ENCODE results near the gene TFPI. TPM values are rescaled to one million over a fixed set of nuclear protein-coding genes. Genes with fewer than 3 reads are reported as not detected.

Gene TFPI
- total RNA-seq, 1 experiment from 2014 or later: 65.7 TPM

DNA sequence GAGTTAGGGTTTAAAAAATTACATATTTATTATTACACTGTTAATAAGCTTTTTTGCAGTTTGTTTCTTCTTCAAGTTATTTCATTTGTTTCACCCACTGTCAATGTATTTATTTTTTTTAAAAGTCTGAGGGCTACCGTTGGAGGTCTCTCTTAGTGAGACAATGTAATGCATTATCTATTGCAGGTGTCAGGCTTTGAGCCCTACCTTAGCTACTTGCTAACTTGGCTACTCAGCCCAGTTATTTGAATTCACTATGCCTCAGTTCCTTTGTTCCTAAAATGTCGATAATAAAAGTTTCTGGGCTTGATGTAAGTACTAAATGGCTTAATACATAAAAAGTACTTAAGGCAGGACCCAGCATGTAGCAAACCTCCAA, 458 bp upstream of the TFPI start:
- POLR2A ChIA-PET (ENCODE audit: unreplicated experiment): interaction anchor here (0.7 kb wide), 1 partner anchor 581 kb away, joined by 3 read pairs; no protein-coding TSS in a partner anchor
- BruUV-seq (replicated peaks): no TSS peak
- no peak overlapping the region for H2AFZ ChIP-seq

DNA sequence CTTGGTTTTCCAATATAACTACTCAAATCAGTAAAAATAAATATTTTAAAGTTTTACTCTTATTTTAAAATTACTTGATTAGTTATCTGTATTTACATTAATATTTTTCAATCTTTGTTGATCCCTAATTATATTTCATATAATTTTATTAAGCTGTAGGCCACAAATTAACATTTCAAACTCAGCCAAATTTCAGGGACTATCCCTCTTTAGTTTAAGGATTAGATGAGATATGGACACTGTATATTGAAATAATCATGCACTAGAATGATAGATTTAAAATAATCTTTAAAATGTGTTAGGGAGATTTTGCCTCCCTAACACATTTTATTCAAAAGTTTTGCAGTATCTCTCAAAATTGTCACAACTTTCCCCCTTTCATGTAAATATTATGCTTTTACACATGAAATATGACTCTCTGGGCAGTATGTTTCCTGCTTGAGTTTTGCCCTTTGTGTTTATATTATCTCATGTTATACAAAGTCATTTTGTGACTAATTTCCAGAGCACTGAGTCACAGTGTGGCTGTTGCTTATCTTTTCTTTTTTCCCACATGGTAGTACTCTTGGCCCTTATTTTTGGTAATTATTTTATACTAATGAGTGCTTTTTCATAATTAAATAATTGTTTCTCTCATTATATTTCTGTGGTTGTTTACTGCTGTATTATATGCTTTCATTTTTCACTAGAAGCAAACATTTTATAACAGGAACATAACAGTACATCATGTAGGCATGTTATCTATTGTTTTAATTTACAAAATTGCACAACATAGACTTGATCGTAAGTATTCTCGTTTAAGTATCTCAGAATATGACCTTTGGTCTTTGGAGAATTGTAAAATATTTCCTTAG, 1.2 kb downstream of the TFPI start:
- no peaks in the 10 kb centered on the region; the same call in 1 of the 2 replicates for H3K9me3 ChIP-seq (ENCODE audit: insufficient read depth, low read depth)
- H4K20me1 ChIP-seq (ENCODE audit: insufficient read depth): no peaks in the 10 kb centered on the region
- no peaks in the 10 kb centered on the region for H3K9me2 ChIP-seq (ENCODE audit: insufficient read depth)
- DNase-seq: no peak
- TSS peak; percentile 42 for BruUV-seq (replicated peaks)
- no peak overlapping the region for H3K4me3 ChIP-seq
- ChIA-PET CTCF (no interaction called here), POLR2A (ENCODE audit: unreplicated experiment) (no interaction called here)
- intact Hi-C loops (cut with micrococcal nuclease; ENCODE audit: unreplicated experiment): no loop called here
- H3K4me1 ChIP-seq (replicated peaks; ENCODE audit: insufficient read depth): peaks cover 9% of the 10 kb centered on the region
- no peaks in the 10 kb centered on the region for H3K36me3 ChIP-seq (ENCODE audit: low read depth)
- H2AFZ ChIP-seq: no peak overlapping the region
- no peaks in the 10 kb centered on the region for H3K27me3 ChIP-seq (ENCODE audit: insufficient read depth, low read depth)
- peak overlapping the region; percentile 46 for H3K27ac ChIP-seq
- no peaks in the 10 kb centered on the region for H3F3A ChIP-seq (ENCODE audit: insufficient read depth, low read depth)
- no peaks in the 10 kb centered on the region for H3K79me2 ChIP-seq (ENCODE audit: low read depth)
- TF ChIP-seq EZH2 (IDR thresholded peaks at IDR 0.05; ENCODE audit: low read depth): no peak
- TF ChIP-seq, protein P1, sequence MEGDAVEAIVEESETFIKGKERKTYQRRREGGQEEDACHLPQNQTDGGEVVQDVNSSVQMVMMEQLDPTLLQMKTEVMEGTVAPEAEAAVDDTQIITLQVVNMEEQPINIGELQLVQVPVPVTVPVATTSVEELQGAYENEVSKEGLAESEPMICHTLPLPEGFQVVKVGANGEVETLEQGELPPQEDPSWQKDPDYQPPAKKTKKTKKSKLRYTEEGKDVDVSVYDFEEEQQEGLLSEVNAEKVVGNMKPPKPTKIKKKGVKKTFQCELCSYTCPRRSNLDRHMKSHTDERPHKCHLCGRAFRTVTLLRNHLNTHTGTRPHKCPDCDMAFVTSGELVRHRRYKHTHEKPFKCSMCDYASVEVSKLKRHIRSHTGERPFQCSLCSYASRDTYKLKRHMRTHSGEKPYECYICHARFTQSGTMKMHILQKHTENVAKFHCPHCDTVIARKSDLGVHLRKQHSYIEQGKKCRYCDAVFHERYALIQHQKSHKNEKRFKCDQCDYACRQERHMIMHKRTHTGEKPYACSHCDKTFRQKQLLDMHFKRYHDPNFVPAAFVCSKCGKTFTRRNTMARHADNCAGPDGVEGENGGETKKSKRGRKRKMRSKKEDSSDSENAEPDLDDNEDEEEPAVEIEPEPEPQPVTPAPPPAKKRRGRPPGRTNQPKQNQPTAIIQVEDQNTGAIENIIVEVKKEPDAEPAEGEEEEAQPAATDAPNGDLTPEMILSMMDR (conservative IDR thresholded peaks at IDR 0.05): no peak
- H3K4me2 ChIP-seq: no peak overlapping the region

More for the DNA sequence above, 458 bp upstream of the TFPI start:
- Histone ChIP-seq H3K27me3 (ENCODE audit: insufficient read depth, low read depth) (no peaks in the 10 kb centered on the region), H3K4me1 (replicated peaks; ENCODE audit: insufficient read depth) (peaks cover 9% of the 10 kb centered on the region), H3F3A (ENCODE audit: insufficient read depth, low read depth) (no peaks in the 10 kb centered on the region), H3K36me3 (ENCODE audit: low read depth) (no peaks in the 10 kb centered on the region), H3K27ac (no peak overlapping the region), H3K4me2 (no peak overlapping the region), H3K4me3 (no peak overlapping the region), H3K79me2 (ENCODE audit: low read depth) (no peaks in the 10 kb centered on the region), H4K20me1 (ENCODE audit: insufficient read depth) (no peaks in the 10 kb centered on the region), H3K9me2 (ENCODE audit: insufficient read depth) (no peaks in the 10 kb centered on the region), H3K9me3 (ENCODE audit: insufficient read depth, low read depth) (no peaks in the 10 kb centered on the region; the same call in 1 of the 2 replicates)
- intact Hi-C loops (cut with micrococcal nuclease; ENCODE audit: unreplicated experiment): no loop called here
- CTCF ChIA-PET: no interaction called here
- TF ChIP-seq, protein P1 (conservative IDR thresholded peaks at IDR 0.05): no peak
- no peak for TF ChIP-seq EZH2 (IDR thresholded peaks at IDR 0.05; ENCODE audit: low read depth)
- DNase-seq: no peak

DNA sequence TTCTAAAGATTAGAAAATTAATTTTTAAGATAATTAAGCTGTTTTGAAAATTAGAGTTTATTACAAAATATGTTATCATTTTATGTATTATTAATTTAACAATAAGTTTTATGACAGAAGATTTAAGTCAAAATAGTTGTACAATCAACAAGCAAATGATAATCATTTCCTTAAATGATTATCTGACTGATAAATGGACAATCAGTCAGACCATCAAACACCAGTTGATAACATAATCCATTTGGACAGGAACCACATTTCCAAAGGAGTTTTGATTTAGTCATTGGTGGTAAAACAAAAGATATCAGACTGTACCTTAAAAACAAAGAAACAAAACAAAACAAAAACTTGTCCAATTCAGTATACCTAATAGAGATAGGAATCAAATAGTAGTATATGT, 1.9 kb downstream of the TFPI start:
- Histone ChIP-seq H3K79me2 (ENCODE audit: low read depth) (no peaks in the 10 kb centered on the region), H3K36me3 (ENCODE audit: low read depth) (no peaks in the 10 kb centered on the region), H3K9me3 (ENCODE audit: insufficient read depth, low read depth) (no peaks in the 10 kb centered on the region; the same call in 1 of the 2 replicates), H3K4me1 (replicated peaks; ENCODE audit: insufficient read depth) (peaks cover 9% of the 10 kb centered on the region), H3K9me2 (ENCODE audit: insufficient read depth) (no peaks in the 10 kb centered on the region), H3F3A (ENCODE audit: insufficient read depth, low read depth) (no peaks in the 10 kb centered on the region), H4K20me1 (ENCODE audit: insufficient read depth) (no peaks in the 10 kb centered on the region), H2AFZ (no peak overlapping the region), H3K27me3 (ENCODE audit: insufficient read depth, low read depth) (no peaks in the 10 kb centered on the region), H3K27ac (no peak overlapping the region), H3K4me2 (no peak overlapping the region), H3K4me3 (no peak overlapping the region)
- TF ChIP-seq EZH2 (IDR thresholded peaks at IDR 0.05; ENCODE audit: low read depth): no peak
- TF ChIP-seq, protein P1 (conservative IDR thresholded peaks at IDR 0.05): no peak
- BruUV-seq (replicated peaks): no TSS peak
- ChIA-PET CTCF (no interaction called here), POLR2A (ENCODE audit: unreplicated experiment) (no interaction called here)
- no peak for DNase-seq
- intact Hi-C loops (cut with micrococcal nuclease; ENCODE audit: unreplicated experiment): no loop called here

Measured in PC-9 (cell line).